NCI-H460 (cell line): ENCODE data around the gene PIR. TPM values are rescaled to one million over a fixed set of nuclear protein-coding genes. Genes with fewer than 3 reads are reported as not detected.

Experiments
- DNase-seq: peaks from one replicate; pipeline ENCODE4 v3.0.0-alpha.2; 2016; ENCODE audit warnings: low read depth; ENCODE audit errors: extremely low read depth
- total RNA-seq: library from RNA; depleted of rRNA; stranded (reverse); fragments of >200 nt; shearing (Covaris generic); gene quantifications from 2 replicates; pipeline ENCODE4 v1.2.3, GENCODE V29; 2014

Gene PIR
- total RNA-seq, 1 experiment from 2014 or later: 186 TPM

DNA sequence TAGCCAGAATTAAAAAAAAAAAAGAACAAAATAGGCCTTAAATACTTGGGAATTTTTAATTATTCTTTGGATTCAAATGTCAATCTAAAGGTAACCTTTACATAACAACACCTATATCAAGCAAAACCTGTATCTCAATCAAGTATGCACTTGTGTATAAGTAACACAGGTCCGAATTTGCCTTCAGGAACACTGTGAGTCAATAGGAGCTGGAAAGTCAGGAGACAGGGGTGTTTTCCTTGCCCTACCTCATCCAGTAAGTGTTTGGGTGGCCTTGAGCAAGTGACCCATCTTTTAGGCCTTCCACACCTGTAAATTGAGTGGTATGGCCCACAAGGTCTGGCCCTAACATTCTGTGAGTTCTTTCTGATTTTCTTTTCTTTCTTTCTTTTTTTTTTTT, 68.1 kb downstream of the PIR start:
- no peak for DNase-seq

- no peak for DNase-seq
These were observed 74.4 kb downstream of the PIR start for GRCh38 chrX:15418707-15419181.

DNA sequence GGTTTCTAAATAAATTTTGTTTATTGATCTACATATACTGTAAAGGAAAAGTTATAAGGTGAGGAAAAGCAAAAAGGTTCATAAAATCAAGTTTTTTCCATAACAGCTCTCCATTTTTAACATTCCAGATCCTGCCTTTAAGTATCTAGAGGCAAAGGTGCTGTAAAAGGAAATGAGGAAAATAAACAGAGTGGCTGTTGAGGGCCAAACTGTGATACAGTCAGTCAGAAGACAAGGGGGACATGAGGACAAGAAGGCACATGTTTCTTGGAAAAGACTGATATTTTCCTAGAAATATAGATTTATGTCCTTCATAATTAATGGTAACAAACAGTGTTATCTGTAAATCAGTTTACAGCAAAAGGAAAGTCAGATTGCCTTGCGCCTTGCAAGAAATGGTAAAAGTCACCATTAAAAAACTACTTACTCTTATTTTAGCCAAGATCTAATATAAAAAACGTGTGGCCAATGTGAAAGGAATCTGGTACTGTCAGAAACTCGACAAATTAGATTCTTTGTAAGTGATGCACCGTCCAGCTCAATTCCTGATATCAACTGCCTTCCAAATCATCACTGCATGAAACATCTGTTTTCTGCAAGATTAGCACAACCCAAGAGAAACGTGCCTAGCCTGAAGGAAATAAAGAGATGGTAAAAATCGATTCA, 75.0 kb downstream of the PIR start:
- DNase-seq: no peak

DNA sequence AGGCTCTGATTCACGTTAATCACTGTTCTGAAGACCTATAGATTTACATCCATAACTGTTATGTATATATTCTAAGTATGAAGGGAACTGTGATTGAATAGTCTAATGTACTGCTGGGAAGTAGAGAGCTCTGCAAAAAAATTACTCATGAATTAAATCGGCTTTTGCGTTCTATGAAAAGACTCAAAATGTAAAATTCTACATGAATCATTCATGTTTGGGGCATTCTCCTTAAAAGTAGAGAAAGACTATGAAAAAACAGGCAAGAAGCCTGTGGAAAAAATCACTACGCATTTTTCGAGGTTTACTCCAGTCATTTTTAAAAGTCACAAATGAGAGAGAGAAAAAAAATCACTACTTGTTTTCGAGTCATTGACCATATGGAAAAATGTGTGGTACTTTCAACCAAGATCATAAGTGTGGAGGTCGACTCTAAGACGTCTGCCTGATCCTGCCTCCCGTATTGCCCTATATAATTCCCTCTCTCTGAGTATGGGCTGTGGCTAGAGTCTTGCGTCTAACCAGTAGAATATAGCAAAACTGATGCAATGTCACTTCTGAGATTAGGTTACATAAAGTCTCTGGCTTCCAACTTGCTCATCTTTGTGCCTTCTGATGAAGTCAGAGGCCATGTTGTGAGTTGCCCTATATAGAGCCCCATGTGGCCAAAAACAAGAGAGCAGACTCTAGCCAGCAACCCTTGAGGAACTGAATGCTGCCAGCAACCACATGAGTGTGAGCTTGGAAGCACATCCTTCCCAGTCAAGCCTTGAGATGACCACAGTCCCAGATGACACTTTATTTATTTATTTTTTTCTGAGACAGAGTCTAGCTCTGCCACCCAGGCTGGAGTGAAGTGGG, 76.8 kb downstream of the PIR start:
- no peak for DNase-seq

- no peak for DNase-seq
These were observed 80.0 kb downstream of the PIR start for GRCh38 chrX:15413101-15413500.

DNA sequence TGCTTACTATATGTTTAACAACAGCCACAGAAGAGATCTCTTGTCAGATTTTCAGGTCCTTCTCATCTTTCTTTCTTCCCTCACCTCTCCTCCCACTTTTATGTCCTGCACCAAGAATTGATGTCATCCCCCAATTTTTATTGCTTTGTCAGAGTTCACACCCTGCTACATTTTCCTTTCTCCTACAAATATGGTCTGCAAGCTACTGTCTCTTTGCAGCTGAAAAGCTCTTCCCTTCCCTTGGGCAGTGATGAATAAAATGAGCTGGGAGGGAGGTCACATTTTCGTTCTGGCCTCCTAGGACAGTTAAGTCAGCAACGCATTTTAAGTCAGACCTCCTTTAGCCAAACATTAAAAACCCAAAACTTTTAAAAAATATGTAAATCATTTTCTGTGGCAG, 82.2 kb downstream of the PIR start:
- DNase-seq: no peak

DNA sequence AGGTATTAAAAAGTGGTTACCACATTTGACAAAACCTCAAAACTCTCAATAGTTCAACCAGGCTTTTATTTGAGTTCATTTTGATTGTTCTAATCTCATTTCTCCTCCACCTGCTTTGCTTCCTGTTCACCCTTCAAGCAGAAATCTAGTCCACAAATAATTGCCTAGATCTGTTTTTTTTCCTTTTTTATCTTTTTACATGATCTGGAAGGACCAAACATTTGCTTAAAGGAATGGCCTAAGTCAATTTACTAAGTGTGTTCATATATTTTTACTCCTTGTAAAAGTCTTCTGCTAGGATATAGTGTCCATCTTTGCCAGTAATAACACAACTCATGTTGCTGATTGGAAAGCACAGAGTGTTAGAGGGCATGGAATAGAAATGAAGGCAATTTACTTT, 82.7 kb downstream of the PIR start:
- no peak for DNase-seq

DNA sequence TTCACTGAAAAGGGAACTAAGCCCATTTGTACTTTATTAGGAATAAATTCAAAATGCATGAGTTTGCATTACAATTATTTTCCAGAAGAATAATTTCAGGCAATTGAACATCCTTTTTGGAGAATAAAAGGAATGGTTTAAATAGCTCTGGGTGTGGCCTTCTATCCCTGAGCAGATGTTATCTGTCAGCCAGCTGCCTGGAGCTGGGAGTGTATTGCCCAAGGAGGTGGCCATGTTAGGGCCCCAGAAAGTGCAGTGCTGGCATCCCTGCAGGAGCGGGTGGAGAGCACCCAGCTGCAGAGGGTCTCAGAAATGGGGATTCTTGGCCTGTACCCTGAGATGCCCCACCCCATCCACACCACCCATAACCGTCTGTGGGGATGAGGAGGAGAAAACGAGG, 87.3 kb downstream of the PIR start:
- DNase-seq: no peak

DNA sequence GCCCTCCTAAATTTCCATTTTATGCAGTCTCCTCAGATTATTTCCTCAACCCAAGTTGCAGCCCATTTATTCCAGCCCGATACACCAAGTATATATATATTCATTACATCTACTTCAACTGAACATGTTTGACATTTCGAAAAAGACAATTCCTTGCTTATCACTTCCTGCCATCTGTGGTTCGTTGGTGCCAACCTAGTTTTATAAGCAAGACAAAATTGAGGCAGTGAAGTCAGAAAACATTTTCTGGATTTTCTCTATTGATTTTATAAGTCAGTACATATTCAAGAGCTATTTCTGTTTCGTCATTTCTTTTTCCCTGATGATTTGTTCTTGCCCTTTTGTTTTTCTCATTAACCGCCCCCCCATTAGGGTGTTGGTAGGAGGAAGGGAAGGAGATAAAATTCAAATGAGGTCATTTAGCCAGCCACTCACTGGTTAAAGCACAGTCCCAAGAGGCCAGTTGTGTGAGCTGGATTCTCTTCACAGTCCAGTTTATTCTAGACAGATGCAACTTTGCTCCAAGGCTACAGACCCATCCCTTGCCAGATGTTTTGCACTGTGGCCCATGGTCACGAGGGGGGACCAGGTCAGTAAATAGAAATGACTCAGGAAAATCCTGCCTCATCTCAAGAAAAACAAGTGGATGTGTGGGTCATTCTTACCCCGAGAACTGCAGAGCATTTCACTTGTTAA, 88.6 kb downstream of the PIR start:
- no peak for DNase-seq

DNA sequence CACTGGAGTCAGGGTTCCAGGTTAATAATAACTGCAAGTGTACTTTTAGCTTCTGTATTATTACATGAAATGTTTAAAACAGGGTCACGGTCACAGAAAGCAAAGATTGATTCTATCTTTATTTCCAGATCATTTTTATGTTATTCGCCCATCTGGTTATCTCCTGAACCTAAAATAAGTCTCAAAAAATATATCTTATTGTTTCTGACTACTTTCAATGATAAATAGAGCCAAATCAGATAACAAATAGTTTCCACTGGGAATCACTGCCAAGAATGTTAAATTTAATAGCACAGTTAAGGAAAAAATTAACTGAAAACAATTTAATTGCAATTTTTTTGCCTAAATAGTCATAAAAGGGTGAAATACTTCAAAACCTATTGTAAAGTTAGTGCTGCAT, 91.8 kb downstream of the PIR start:
- DNase-seq: no peak

- no peak for DNase-seq
These were observed 93.2 kb downstream of the PIR start for GRCh38 chrX:15399962-15400391.

DNA sequence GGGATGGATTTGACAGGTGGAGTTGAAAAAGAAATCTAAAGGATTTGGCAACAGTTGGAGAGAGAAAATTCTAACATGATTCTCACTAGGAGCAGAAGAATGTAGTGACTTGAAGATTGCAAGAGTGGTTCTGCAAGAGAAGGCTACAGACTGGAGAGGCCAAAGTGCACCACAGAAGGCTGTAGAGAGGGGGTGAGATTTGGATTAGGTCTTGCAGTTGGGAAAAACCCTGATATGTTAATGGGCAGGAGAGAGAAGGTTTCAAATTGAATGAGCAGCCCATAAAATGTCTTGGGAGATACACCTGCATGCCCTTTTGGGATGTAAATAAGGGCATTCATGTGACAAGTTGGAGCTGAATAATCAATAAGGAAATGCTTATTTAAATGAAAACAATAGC, 94.3 kb downstream of the PIR start:
- no peak for DNase-seq

DNA sequence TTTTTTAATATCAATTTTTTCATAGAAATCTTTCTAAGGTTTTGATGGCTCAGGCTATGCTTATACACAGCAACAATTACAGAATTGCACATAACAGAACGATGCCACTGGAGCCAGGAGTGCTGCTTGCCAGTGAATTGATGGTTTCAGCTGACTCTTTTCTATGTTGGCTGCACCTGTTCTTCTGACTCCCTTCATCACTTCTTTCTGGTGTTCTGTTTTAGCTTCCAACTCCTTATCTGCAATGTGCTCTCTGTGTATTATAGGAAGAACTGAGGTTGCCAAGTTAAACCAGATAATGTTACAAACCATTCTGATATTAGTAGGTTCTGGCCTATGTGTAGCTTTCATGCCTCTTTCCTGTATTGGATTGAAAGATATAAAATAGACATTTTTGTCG, 97.3 kb downstream of the PIR start:
- DNase-seq: no peak

DNA sequence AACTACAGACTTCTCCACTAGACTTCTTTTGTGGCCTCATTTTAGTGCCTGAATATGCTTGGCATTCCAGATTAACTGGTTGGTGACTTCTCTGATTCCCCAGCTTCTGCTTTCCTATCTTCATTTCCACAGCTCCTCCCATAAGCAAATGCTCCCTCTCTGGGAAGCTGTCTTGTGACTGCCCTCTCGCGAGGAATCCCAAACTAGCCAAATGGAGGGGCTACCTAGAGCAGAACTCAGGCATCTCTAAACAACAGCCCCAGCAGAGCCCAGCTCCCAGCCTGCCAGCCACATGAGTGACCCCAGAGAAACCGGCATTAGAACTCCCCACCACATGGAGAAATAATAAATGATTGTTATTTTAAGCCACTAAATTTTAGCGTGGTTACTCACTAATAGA, 101.3 kb downstream of the PIR start:
- DNase-seq: no peak

DNA sequence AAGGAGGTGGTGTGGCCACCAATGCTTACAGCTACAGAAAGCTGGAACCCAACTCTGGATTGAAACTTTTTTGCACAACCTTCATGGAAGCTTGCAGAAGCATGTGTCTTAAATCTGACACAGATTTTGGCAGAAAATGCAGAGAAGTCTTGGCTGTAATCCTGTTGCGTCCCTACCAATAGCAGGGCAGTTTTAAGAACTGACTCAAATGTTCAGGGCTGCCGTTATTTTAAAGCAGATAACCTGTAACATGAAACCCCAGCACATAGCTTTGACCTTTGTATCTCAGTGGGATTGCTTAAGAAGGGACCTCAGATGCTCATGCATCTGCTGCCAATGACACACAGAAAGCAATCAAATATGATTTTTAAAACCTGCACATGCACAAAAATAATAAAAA, 108.8 kb downstream of the PIR start, which contains the start of gene VEGFD:
VEGFD (minus strand) TSS at position 110 of the 400 bp plus-strand sequence. CDS start 467 bp downstream, outside the sequence.
- DNase-seq: no peak

DNA sequence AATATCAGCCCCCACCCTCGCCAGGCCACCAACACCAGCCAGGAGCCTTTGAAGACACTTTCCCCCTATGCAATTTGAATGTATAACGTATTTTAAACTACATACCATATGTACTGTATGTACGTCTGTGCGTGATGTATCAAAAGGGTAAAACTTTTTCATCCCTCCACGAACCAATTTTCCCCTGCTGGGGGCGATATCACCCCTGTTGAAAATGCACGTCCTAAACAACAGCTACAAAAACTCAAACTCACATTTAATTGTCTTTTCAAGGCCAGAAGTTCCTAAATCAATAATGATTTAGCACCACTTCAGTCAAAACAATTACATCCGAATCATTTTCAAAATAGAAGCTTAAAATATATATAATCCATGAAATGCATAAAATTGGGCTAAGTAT, 110.3 kb downstream of the PIR start:
- DNase-seq: no peak

- DNase-seq: no peak
These were observed 116.2 kb downstream of the PIR start for GRCh38 chrX:15376956-15377355.

DNA sequence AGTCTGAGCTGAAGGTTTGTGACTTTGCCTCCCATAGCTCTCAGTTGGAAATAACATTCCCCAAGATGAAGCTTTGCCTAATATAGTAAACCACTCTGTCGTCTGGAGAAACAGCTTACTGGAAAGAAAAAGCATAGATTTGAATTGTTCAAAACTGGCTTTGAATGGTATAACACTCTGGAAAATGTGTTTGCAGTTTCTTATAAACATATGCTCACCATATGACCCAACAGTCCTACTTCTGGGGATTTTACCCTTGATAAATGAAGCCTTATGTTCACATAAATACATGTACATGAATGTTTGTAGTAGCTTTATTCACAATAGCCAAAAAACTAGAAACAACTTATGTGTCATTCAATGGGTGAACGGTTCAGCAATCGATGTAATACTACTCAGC, 119.2 kb downstream of the PIR start:
- DNase-seq: no peak

DNA sequence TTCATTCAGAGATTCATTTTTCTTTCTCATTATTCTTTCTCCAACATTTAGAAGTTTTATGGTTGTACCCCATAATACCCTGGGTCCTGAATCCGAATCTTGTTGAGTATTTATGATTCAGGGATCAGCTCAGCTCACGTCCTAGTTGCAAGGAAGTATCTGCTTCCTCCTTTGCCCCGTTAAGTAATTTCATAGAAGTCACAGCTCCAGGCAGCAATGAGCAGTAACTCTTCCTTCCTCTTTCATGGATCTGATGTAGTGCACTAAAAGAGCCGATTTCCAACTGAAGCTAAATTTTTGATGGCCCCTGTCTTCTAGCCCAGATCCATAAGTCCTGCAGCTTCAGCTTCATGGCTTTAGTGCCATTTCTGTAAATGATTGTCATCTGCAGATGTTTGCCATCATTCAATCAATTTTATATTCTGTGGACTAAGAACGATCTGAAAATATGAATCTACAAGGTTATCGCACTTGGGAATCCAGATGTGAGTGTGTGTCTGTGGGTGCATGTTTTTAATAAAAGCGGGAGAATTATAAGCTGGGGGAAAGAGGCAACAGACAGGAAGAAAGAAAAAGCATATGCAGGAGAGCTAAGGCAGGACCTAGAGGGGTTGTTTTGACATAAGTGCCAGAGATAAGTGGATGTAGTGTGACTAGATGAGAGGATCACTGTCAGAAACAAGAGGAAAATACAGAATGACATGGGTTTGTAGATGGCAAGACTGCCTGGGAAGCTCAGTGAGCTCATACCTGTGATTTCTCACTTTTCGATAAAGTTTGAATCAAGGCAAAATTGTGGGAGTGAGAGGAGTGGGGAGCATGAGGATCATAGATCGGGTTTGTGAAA, 126.4 kb downstream of the PIR start:
- DNase-seq: no peak

GRCh38 chrX:15359701-15360100, 133.4 kb downstream of the PIR start:
- DNase-seq: no peak
